A673 (cell line): Measurements from ENCODE around the gene FEV. TPM values are rescaled to one million over a fixed set of nuclear protein-coding genes. Genes with fewer than 3 reads are reported as not detected.

Experiments
- BruUV-seq: library from RNA; stranded (reverse); fragments of 400-500 nt; replicated peaks from 2 replicates; lab custom pipeline; 2021; lab: Mats Ljungman, UMichigan
- CTCF ChIA-PET: fragments of 300-600 bp; sonication (Branson Sonifier 250); formaldehyde crosslinking; loops from one replicate; lab custom pipeline; 2022; ENCODE audit warnings: antibody characterized with exemption; lab: Charles Lee
- POLR2A ChIA-PET: fragments of 300-600 bp; sonication (Branson Sonifier 250); formaldehyde crosslinking; loops from one replicate; lab custom pipeline; 2022; ENCODE audit warnings: antibody characterized with exemption; ENCODE audit not compliant: low non-redundant PET; lab: Charles Lee
- DNase-seq: peaks from one replicate; pipeline ENCODE4 v3.0.0-alpha.2; 2015; ENCODE audit warnings: low spot score
- H3K27ac ChIP-seq: fragments of 200-600 bp; sonication (generic); 2 replicates; pipeline ENCODE4 v1.5.1; 2016; ENCODE audit warnings: mixed run types, low read depth, mild to moderate bottlenecking, mixed read lengths, antibody characterized with exemption, low read length; ENCODE audit not compliant: poor library complexity, severe bottlenecking
- H3K27me3 ChIP-seq: fragments of 200-600 bp; sonication (generic); replicated peaks from 2 replicates; pipeline ENCODE4 v1.6.1; 2017; ENCODE audit warnings: mixed run types, low read depth, mild to moderate bottlenecking, mixed read lengths, antibody characterized with exemption, low read length; ENCODE audit not compliant: insufficient read depth, poor library complexity
- H3K36me3 ChIP-seq: fragments of 200-600 bp; sonication (generic); 2 replicates; pipeline ENCODE4 v1.6.1; 2016; ENCODE audit warnings: mixed run types, mild to moderate bottlenecking, mixed read lengths, antibody characterized with exemption, low read length; ENCODE audit not compliant: insufficient read depth, poor library complexity, severe bottlenecking
- H3K4me1 ChIP-seq: fragments of 200-600 bp; sonication (generic); 2 replicates; pipeline ENCODE4 v1.6.1; 2017; ENCODE audit warnings: mixed run types, mild to moderate bottlenecking, mixed read lengths, antibody characterized with exemption, low read length; ENCODE audit not compliant: insufficient read depth, poor library complexity, severe bottlenecking
- H3K4me3 ChIP-seq: fragments of 200-600 bp; sonication (generic); 2 replicates; pipeline ENCODE4 v1.5.1; 2016; ENCODE audit warnings: low read depth, mixed run types, mild to moderate bottlenecking, mixed read lengths, low read length; ENCODE audit not compliant: poor library complexity, severe bottlenecking
- H3K9me3 ChIP-seq: fragments of 200-600 bp; sonication (generic); 2 replicates; pipeline ENCODE4 v1.6.1; 2016; ENCODE audit warnings: mixed run types, low read depth, mild to moderate bottlenecking, mixed read lengths, antibody characterized with exemption, low read length; ENCODE audit not compliant: poor library complexity, severe bottlenecking
- EZH2 ChIP-seq: fragments of 200-600 bp; sonication (generic); IDR thresholded peaks from 2 replicates; pipeline ENCODE4 v1.6.1; 2017; ENCODE audit warnings: borderline replicate concordance, low read depth, mild to moderate bottlenecking, mixed read lengths, antibody characterized with exemption, low read length; ENCODE audit not compliant: poor library complexity, severe bottlenecking
- intact Hi-C: fragments of 100-400 bp; cut with micrococcal nuclease; formaldehyde crosslinking; loops from one replicate; pipeline ENCODE4 v1.10.0; 2022; ENCODE audit not compliant: unreplicated experiment
- total RNA-seq: library from RNA; stranded (reverse); gene quantifications from 2 replicates; pipeline ENCODE4 v1.2.3, GENCODE V29; 2021
- TF ChIP-seq, protein P1 (sequence below): fragments of 300-800, 200-600 bp; sonication (generic); conservative IDR thresholded peaks from 2 replicates; pipeline ENCODE4 v1.5.1; 2017; ENCODE audit warnings: low read depth, mild to moderate bottlenecking, antibody characterized with exemption, low read length, moderate library complexity, mixed read lengths

FEV gene
- total RNA-seq, 1 experiment from 2014 or later, result 12.6 TPM

DNA sequence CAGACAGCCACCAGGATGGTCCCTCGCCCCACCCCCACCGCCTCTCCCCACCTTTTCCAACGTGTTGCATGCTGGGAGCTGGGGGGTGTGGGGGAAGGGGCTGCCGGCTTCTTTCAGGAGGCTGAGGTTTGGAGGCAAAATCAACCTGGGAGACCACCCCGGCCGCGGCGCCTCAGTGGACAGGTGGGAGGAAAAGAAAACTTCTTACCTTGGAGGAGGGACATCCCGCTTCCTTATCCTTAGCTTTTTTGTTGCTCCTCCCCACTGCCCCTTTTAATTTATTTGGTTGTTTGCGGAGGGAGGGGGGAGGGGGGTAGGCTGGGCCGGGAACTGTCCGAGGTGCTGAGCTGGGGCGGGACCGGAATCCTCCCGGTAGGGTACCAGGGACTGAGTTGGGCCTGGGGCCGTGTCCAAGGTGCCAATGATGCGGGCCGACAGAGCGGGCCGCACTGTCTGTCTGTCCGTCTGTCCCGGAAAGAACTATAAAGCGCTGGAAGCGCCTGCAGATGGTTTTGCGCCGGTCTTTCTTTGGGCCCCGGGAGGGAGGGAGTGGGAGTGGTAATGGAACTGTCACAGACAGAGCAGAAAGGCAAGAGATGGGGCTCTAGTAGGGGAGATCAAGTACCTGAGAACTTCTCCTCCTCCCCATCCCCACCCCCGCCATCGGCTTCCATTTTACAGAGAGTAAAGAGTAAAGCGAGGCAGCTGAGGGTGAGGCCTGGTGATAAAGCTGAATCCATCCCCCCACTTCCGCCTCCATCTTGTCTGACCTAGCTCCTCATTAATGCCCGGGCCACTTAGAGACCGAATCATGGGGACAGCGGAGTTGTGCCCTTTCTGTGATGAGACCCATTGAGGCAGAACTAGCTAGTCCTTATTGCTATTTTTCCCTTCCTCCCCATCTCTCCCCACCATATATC, 23.1 kb downstream of the FEV start:
- H3K36me3 ChIP-seq, result no peaks in the 10 kb centered on the region
- CTCF ChIA-PET, result interaction anchor here (0.7 kb wide), 1 partner anchor 120 kb away, joined by 3 read pairs; no protein-coding TSS in a partner anchor
- H3K9me3 ChIP-seq, result no peaks in the 10 kb centered on the region
- TF ChIP-seq, protein P1, sequence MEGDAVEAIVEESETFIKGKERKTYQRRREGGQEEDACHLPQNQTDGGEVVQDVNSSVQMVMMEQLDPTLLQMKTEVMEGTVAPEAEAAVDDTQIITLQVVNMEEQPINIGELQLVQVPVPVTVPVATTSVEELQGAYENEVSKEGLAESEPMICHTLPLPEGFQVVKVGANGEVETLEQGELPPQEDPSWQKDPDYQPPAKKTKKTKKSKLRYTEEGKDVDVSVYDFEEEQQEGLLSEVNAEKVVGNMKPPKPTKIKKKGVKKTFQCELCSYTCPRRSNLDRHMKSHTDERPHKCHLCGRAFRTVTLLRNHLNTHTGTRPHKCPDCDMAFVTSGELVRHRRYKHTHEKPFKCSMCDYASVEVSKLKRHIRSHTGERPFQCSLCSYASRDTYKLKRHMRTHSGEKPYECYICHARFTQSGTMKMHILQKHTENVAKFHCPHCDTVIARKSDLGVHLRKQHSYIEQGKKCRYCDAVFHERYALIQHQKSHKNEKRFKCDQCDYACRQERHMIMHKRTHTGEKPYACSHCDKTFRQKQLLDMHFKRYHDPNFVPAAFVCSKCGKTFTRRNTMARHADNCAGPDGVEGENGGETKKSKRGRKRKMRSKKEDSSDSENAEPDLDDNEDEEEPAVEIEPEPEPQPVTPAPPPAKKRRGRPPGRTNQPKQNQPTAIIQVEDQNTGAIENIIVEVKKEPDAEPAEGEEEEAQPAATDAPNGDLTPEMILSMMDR, result no peak
- TF ChIP-seq EZH2, result no peak
- no peak overlapping the region for H3K4me3 ChIP-seq
- POLR2A ChIA-PET, result no interaction called here
- intact Hi-C loops, result no loop called here
- peaks cover 29% of the 10 kb centered on the region for H3K27me3 ChIP-seq
- peaks cover 24% of the 10 kb centered on the region for H3K4me1 ChIP-seq
- BruUV-seq, result no TSS peak
- H3K27ac ChIP-seq, result no peak overlapping the region
- no peak for DNase-seq

DNA sequence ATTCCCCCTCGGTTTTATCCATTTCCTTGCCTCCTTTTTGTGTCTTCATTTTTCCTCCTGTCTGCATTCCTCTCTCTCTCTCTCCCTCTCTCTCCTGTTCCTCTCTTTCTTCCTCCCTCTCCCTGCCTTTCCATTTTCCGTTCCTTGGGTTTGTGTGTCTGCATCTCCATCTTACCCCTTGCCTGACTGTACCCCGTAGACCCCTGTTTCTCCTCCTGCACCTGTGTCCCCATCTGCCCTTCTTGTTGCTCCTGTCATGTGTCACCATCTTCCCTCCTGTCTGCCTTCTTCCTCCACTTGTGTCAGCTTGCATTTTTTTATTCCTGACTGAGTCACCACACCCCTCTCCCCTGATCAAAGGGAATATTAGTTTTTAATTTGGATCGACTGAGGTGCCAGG, 23.8 kb downstream of the FEV start:
- intact Hi-C loops, result no loop called here
- POLR2A ChIA-PET, result no interaction called here

DNA sequence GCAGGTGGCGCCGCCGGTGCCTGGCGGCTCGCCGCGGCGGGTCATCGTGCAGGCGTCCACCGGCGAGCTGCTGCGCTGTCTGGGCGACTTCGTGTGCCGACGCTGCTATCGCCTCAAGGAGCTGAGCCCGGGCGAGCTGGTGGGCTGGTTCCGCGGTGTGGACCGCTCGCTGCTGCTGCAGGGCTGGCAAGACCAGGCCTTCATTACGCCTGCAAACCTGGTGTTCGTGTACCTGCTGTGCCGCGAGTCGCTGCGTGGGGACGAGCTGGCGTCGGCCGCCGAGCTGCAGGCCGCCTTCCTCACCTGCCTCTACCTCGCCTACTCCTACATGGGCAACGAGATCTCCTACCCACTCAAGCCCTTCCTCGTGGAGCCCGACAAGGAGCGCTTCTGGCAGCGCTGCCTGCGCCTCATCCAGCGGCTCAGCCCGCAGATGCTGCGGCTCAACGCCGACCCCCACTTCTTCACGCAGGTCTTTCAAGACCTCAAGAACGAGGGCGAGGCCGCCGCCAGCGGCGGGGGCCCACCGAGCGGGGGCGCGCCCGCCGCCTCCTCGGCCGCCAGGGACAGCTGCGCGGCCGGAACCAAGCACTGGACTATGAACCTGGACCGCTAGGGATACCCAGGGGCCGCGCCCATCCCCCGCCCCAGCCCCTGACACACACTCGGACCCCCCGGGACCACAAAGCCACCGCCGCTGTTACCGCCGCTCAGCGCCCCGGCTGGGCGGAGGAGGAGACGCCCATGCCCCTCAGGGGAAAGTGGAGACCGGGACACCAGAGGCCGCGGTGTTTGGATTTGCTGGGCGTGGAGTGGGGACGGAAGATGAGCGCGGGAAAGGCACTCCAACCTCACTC, 24.4 kb downstream of the FEV start:
- no peak for DNase-seq
- TF ChIP-seq EZH2, result peak; percentile 97
- TF ChIP-seq, protein P1, result no peak
- Histone ChIP-seq H3K36me3 (no peaks in the 10 kb centered on the region), H3K4me3 (peak overlapping the region; percentile 53), H3K4me1 (peaks cover 24% of the 10 kb centered on the region), H3K9me3 (no peaks in the 10 kb centered on the region), H3K27me3 (peaks cover 29% of the 10 kb centered on the region), H3K27ac (no peak overlapping the region)
- intact Hi-C loops, result no loop called here
- CTCF ChIA-PET, result interaction anchor here (0.7 kb wide), 1 partner anchor 122 kb away, joined by 3 read pairs; no protein-coding TSS in a partner anchor
- BruUV-seq, result no TSS peak
- POLR2A ChIA-PET, result no interaction called here

More for the DNA sequence above, 23.8 kb downstream of the FEV start:
- no peak for DNase-seq
- Histone ChIP-seq H3K27me3 (peaks cover 29% of the 10 kb centered on the region), H3K4me3 (no peak overlapping the region), H3K36me3 (no peaks in the 10 kb centered on the region), H3K9me3 (no peaks in the 10 kb centered on the region), H3K27ac (no peak overlapping the region), H3K4me1 (peaks cover 24% of the 10 kb centered on the region)
- BruUV-seq, result no TSS peak
- CTCF ChIA-PET, result interaction anchor here (0.7 kb wide), 1 partner anchor 121 kb away, joined by 3 read pairs; no protein-coding TSS in a partner anchor
- TF ChIP-seq, protein P1, result no peak
- no peak for TF ChIP-seq EZH2
